ENCODE data around the gene POPDC2. TPM values are rescaled to one million over a fixed set of nuclear protein-coding genes. Genes with fewer than 3 reads are reported as not detected.

The POPDC2 gene
- total and polyA plus RNA-seq, 2 donors from 2014 or later = 3.2 to 7.3 TPM

GRCh38 chr3:119628390-119628789 is 32.0 kb downstream of the POPDC2 start:
- Histone ChIP-seq H3K4me1 (ENCODE audit: control insufficient read depth in 2 of 3, insufficient read depth in 2 of 3, low read depth in 1 of 3, low read length in 3 of 3) (peaks cover 0 to 4% (median 3%) of the 10 kb centered on the region in 3 donors), H3K27ac (ENCODE audit: low read depth in 2 of 2, low read length in 2 of 2) (peak overlapping the region in 1 of 2 donors; percentile 17), H3K9ac (ENCODE audit: low read length in 3 of 3) (no peak overlapping the region), H3K4me3 (ENCODE audit: low read length in 3 of 3) (no peak overlapping the region), H3K36me3 (ENCODE audit: control insufficient read depth in 2 of 3, insufficient read depth in 3 of 3, low read length in 3 of 3) (no peaks in the 10 kb centered on the region), H3K27me3 (ENCODE audit: control insufficient read depth, insufficient read depth, low read length) (no peaks in the 10 kb centered on the region), H3K9me3 (ENCODE audit: control insufficient read depth in 2 of 3, insufficient read depth in 1 of 3, low read length in 3 of 3) (no peaks in the 10 kb centered on the region)
- no peak for FAIRE-seq
- no peak for TF ChIP-seq CTCF (IDR thresholded peaks at IDR 0.05; ENCODE audit: borderline replicate concordance, extremely low read depth, insufficient read depth)
- intact Hi-C loops (cut with DNase I) = no loop called here
- DNase-seq = peak in 1 of 5 donors; percentile 13

GRCh38 chr3:119627461-119627860 is 32.9 kb downstream of the POPDC2 start:
- no peak overlapping the region for H3K4me3 ChIP-seq (ENCODE audit: low read length in 3 of 3)
- no peak overlapping the region for H3K27ac ChIP-seq (ENCODE audit: low read depth in 2 of 2, low read length in 2 of 2)
- H3K9me3 ChIP-seq (ENCODE audit: control insufficient read depth in 2 of 3, insufficient read depth in 1 of 3, low read length in 3 of 3) = no peaks in the 10 kb centered on the region
- H3K4me1 ChIP-seq (ENCODE audit: control insufficient read depth in 2 of 3, insufficient read depth in 2 of 3, low read depth in 1 of 3, low read length in 3 of 3) = peaks cover 0 to 4% (median 3%) of the 10 kb centered on the region in 3 donors
- H3K27me3 ChIP-seq (ENCODE audit: control insufficient read depth, insufficient read depth, low read length) = no peaks in the 10 kb centered on the region
- H3K9ac ChIP-seq (ENCODE audit: low read length in 3 of 3) = no peak overlapping the region
- intact Hi-C loops (cut with DNase I) = no loop called here
- no peaks in the 10 kb centered on the region for H3K36me3 ChIP-seq (ENCODE audit: control insufficient read depth in 2 of 3, insufficient read depth in 3 of 3, low read length in 3 of 3)
- no peak for TF ChIP-seq CTCF (IDR thresholded peaks at IDR 0.05; ENCODE audit: borderline replicate concordance, extremely low read depth, insufficient read depth)
- peak in 1 of 5 donors; percentile 14 for DNase-seq
- FAIRE-seq = no peak

- no peaks in the 10 kb centered on the region for H3K9me3 ChIP-seq (ENCODE audit: control insufficient read depth in 2 of 3, insufficient read depth in 1 of 3, low read length in 3 of 3)
- FAIRE-seq = no peak
- intact Hi-C loops (cut with DNase I) = no loop called here
- H3K9ac ChIP-seq (ENCODE audit: low read length in 3 of 3) = no peak overlapping the region
- no peaks in the 10 kb centered on the region for H3K27me3 ChIP-seq (ENCODE audit: control insufficient read depth, insufficient read depth, low read length)
- H3K4me3 ChIP-seq (ENCODE audit: low read length in 3 of 3) = no peak overlapping the region
- no peak for TF ChIP-seq CTCF (IDR thresholded peaks at IDR 0.05; ENCODE audit: borderline replicate concordance, extremely low read depth, insufficient read depth)
- no peaks in the 10 kb centered on the region for H3K36me3 ChIP-seq (ENCODE audit: control insufficient read depth in 2 of 3, insufficient read depth in 3 of 3, low read length in 3 of 3)
- DNase-seq = peak in 1 of 5 donors; percentile 12
- H3K4me1 ChIP-seq (ENCODE audit: control insufficient read depth in 2 of 3, insufficient read depth in 2 of 3, low read depth in 1 of 3, low read length in 3 of 3) = peaks cover 0 to 4% (median 0%) of the 10 kb centered on the region in 3 donors
- no peak overlapping the region for H3K27ac ChIP-seq (ENCODE audit: low read depth in 2 of 2, low read length in 2 of 2)
These were observed 34.2 kb downstream of the POPDC2 start for GRCh38 chr3:119626196-119626595.

Data from kidney (tissue), 14 donors.